SU-DHL-6 (cell line): Measurements from ENCODE around the gene SUSD4.

ENCODE experiments used
- H2AFZ ChIP-seq: fragments of 200-600 bp; sonication (generic); 2 replicates; pipeline ENCODE4 v1.6.1; 2014; ENCODE audit warnings: low read depth, mild to moderate bottlenecking, moderate library complexity, mixed read lengths, antibody characterized with exemption, low read length; ENCODE audit not compliant: severe bottlenecking
- H3F3A ChIP-seq: fragments of 200-600 bp; shearing (Covaris generic); 2 replicates; pipeline ENCODE4 v1.6.0; 2016; ENCODE audit warnings: antibody characterized with exemption, mild to moderate bottlenecking; ENCODE audit not compliant: insufficient read depth
- H3K27ac ChIP-seq: fragments of 200-600 bp; sonication (generic); 2 replicates; pipeline ENCODE4 v1.5.1; 2016; ENCODE audit warnings: low read depth, mild to moderate bottlenecking, low read length, moderate library complexity, mixed read lengths
- H3K27me3 ChIP-seq: fragments of 200-600 bp; sonication (generic), shearing (Covaris generic); 2 replicates; pipeline ENCODE4 v1.6.0; 2014; ENCODE audit warnings: mild to moderate bottlenecking, low read length
- H3K36me3 ChIP-seq: fragments of 200-600 bp; sonication (generic); 2 replicates; pipeline ENCODE4 v1.6.1; 2014; ENCODE audit warnings: mild to moderate bottlenecking, low read length, mixed read lengths
- H3K4me2 ChIP-seq: fragments of 300-600, 200-600 bp; shearing (Covaris generic), sonication (generic); 2 replicates; pipeline ENCODE4 v1.6.0; 2014; ENCODE audit warnings: low read length, low read depth, mild to moderate bottlenecking; ENCODE audit not compliant: poor library complexity, severe bottlenecking
- H3K4me3 ChIP-seq: fragments of 200-600 bp; sonication (generic); 2 replicates; pipeline ENCODE4 v1.5.1; 2014; ENCODE audit warnings: antibody characterized with exemption, low read length, mild to moderate bottlenecking, mixed read lengths; ENCODE audit not compliant: insufficient read depth, poor library complexity, severe bottlenecking
- H3K79me2 ChIP-seq: fragments of 200-600 bp; sonication (generic); 2 replicates; pipeline ENCODE4 v1.6.1; 2014; ENCODE audit warnings: mild to moderate bottlenecking, low read length, moderate library complexity; ENCODE audit not compliant: insufficient read depth
- H3K9ac ChIP-seq: fragments of 200-600 bp; sonication (generic); 2 replicates; pipeline ENCODE4 v1.7.0; 2014; ENCODE audit warnings: mild to moderate bottlenecking, low read length
- H3K9me2 ChIP-seq: fragments of 200-600 bp; sonication (generic); replicated peaks from 2 replicates; pipeline ENCODE4 v1.6.1; 2014; ENCODE audit warnings: low read length; ENCODE audit not compliant: insufficient read depth
- H3K9me3 ChIP-seq: fragments of 200-600 bp; sonication (generic); 2 replicates; pipeline ENCODE4 v1.6.1; 2014; ENCODE audit warnings: low read length, mixed read lengths; ENCODE audit not compliant: insufficient read depth
- H4K20me1 ChIP-seq: fragments of 200-600 bp; sonication (generic); 2 replicates; pipeline ENCODE4 v1.6.1; 2014; ENCODE audit warnings: low read depth, mild to moderate bottlenecking, antibody characterized with exemption, low read length, moderate library complexity, mixed read lengths
- CTCF ChIP-seq: fragments of 200-600 bp; sonication (generic); IDR thresholded peaks from one replicate; pipeline ENCODE4 v1.5.1; 2017; ENCODE audit warnings: antibody characterized with exemption, mild to moderate bottlenecking, low read length, moderate library complexity; ENCODE audit not compliant: insufficient read depth, poor library complexity, severe bottlenecking
- EZH2phosphoT487 ChIP-seq: fragments of 200-600 bp; sonication (generic), shearing (Covaris generic); conservative IDR thresholded peaks from 2 replicates; pipeline ENCODE4 v1.6.1; 2018; ENCODE audit warnings: mild to moderate bottlenecking, antibody characterized with exemption, low read length, moderate library complexity, mixed read lengths

Gene SUSD4

GRCh38 chr1:223264529-223264928, 99.4 kb downstream of the SUSD4 start:
- Histone ChIP-seq H3K4me2 (no peak overlapping the region), H3K27me3 (no peaks in the 10 kb centered on the region), H3K27ac (no peak overlapping the region), H3K79me2 (no peaks in the 10 kb centered on the region), H3F3A (no peaks in the 10 kb centered on the region), H3K9me2 (no peaks in the 10 kb centered on the region), H3K9ac (no peak overlapping the region), H3K36me3 (no peaks in the 10 kb centered on the region), H3K9me3 (no peaks in the 10 kb centered on the region), H4K20me1 (no peaks in the 10 kb centered on the region), H2AFZ (no peak overlapping the region), H3K4me3 (no peak overlapping the region)
- no peak for TF ChIP-seq EZH2phosphoT487
- no peak for TF ChIP-seq CTCF

GRCh38 chr1:223261914-223262313, 102.1 kb downstream of the SUSD4 start:
- H3F3A ChIP-seq = no peaks in the 10 kb centered on the region
- TF ChIP-seq EZH2phosphoT487 = no peak
- no peak overlapping the region for H3K4me2 ChIP-seq
- H3K79me2 ChIP-seq = no peaks in the 10 kb centered on the region
- H3K4me3 ChIP-seq = no peak overlapping the region
- H3K27ac ChIP-seq = no peak overlapping the region
- H3K36me3 ChIP-seq = no peaks in the 10 kb centered on the region
- no peak overlapping the region for H2AFZ ChIP-seq
- no peaks in the 10 kb centered on the region for H4K20me1 ChIP-seq
- H3K9me2 ChIP-seq = no peaks in the 10 kb centered on the region
- H3K27me3 ChIP-seq = no peaks in the 10 kb centered on the region
- no peaks in the 10 kb centered on the region for H3K9me3 ChIP-seq
- no peak overlapping the region for H3K9ac ChIP-seq

- Histone ChIP-seq H2AFZ (no peak overlapping the region), H3K27me3 (no peaks in the 10 kb centered on the region), H3F3A (no peaks in the 10 kb centered on the region), H3K36me3 (no peaks in the 10 kb centered on the region), H3K27ac (no peak overlapping the region), H3K9me2 (no peaks in the 10 kb centered on the region), H3K4me3 (no peak overlapping the region), H4K20me1 (no peaks in the 10 kb centered on the region), H3K79me2 (no peaks in the 10 kb centered on the region), H3K9me3 (no peaks in the 10 kb centered on the region), H3K9ac (no peak overlapping the region), H3K4me2 (no peak overlapping the region)
- no peak for TF ChIP-seq CTCF
- TF ChIP-seq EZH2phosphoT487 = no peak
Measured at GRCh38 chr1:223260712-223261111, 103.3 kb downstream of the SUSD4 start.

GRCh38 chr1:223259462-223259861, 104.5 kb downstream of the SUSD4 start:
- H3K9me3 ChIP-seq = no peaks in the 10 kb centered on the region
- H3K4me2 ChIP-seq = no peak overlapping the region
- H3K9ac ChIP-seq = no peak overlapping the region
- no peak overlapping the region for H2AFZ ChIP-seq
- no peak overlapping the region for H3K4me3 ChIP-seq
- no peak overlapping the region for H3K27ac ChIP-seq
- TF ChIP-seq EZH2phosphoT487 (no peak), CTCF (no peak)
- no peaks in the 10 kb centered on the region for H3K9me2 ChIP-seq
- H3K79me2 ChIP-seq = no peaks in the 10 kb centered on the region
- no peaks in the 10 kb centered on the region for H3F3A ChIP-seq
- no peaks in the 10 kb centered on the region for H3K36me3 ChIP-seq
- H4K20me1 ChIP-seq = no peaks in the 10 kb centered on the region
- no peaks in the 10 kb centered on the region for H3K27me3 ChIP-seq
